GM04503 (cell line): ENCODE measurements around the gene POC1B.

Experiments
- DNase-seq: peaks from one replicate; pipeline ENCODE4 v3.0.0-alpha.2; 2012; ENCODE audit warnings: low read depth

POC1B gene

GRCh38 chr12:89497005-89497404, 28.8 kb downstream of the POC1B start:
- DNase-seq: no peak

DNA sequence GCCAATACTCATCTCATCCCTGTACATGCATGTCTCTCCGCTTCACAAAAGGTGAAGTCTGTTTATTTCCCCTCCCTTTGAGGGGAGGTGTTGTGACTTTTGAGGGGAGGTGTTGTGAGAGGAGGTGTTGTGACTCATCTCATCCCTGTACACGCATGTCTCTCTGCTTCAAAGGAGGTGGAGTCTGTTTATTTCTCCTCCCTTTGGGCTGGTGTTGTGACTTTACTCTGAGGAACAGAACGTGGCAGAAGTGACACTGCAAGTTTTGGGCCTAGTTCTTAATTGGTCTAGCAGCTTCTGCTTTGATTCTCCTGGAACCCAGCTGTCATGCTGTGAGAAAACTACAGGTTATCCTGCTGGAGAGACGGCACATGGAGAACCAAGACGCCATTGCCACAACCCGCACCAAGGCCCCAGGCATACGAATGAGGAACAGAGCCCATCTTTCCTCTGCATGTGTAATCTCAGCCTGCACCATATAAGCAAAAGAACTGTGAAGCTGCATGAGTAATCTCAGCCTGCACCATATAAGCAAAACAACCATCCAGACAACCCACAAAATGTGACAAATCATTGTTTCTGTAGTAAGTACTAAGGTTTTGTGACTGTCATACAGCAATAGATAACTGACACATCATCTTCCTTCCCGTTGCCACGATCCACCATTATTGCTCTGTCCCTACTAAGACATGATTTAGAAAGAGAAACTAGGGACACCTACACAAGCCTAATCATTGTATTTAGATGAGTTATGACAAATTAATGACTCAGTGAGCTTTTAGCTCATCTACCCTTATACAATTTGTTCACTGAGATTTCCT, 31.2 kb downstream of the POC1B start:
- peak; percentile 16 for DNase-seq

DNA sequence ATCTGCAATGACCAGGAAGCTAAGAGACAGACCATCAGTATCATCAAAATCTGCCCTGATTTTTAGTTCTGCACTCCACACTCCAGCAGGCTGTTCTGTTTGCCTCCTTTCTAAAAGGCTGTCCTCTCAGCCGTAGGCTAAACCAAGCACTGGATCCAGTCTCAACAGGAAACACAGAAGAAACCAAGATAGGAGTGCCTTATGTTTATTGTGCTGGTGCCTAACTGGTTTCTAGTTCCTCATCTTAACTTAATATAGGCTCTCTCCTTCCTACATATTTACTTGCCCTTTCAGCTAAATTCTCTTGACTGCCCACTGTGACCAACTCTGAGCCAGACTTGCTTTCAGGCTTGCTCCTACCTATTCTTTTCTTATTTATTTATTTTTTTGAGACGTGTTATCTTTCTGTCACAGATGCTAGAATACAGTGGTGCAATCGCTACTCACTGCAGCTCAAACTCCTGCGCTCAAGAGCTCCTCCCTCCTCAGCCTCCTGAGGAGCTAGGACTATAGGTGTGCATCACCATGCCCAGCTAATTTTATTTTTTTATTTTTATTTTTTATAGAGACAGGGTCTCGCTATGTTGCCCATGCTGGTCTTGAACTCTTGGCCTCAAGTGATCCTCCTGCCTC, 32.1 kb downstream of the POC1B start:
- DNase-seq: no peak

GRCh38 chr12:89492883-89493282, 33.0 kb downstream of the POC1B start:
- DNase-seq: no peak

DNA sequence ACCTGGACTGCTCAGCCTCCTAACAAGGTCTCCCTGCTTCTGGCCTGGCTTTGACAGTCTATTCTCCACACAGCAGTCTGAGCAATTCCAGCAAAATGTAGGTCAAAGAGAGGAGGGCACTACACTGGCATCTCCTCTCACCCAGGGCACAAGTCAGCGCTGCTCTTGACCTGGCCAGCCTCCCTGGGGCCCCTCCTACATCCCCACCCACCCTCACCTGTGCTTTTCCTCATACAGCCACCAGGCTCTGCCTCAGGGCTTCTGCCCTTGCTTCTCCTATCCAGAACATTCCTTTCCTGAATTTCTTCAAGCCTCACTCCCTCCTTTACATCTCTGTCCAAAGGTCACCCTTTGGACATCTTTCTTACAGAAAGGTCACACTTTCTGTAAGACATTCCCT, 34.9 kb downstream of the POC1B start:
- no peak for DNase-seq

DNA sequence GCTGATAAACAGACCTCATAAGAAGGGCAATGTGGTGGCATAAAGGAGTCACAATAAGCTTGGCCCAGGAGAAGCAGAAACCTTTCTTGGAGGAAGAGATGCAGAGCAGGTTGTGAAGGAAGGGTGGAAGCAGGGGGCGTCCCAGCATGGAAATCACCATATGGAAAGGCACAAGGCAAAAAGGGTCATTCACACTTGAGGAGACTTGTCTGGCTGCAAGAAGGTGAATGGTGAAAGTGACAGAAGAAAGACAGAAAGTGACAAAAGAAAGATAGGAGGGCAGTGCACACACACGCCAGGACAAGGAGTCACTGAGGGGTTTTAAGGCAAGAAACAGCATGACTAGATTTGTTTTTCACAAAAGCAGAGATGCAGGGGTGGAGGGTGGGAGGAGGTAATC, 39.6 kb downstream of the POC1B start:
- DNase-seq: no peak

DNA sequence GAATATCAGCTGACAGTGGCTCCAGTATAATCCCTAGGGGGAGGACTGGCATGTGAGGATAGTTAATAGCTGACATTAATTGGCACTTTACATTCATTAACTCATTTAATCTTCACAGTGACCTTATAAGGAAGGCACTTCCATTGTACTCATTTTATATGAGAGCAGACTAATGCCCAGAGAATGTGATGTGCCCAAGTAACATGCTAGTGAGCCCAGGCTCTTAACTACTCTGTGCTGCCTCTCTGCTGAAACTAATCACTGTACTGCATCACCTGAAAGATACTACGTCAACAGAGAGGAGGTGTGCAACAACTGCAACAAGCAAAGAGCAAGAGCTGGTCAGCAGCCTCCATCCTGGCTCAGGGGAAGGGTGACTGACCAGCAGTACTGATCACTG, 41.4 kb downstream of the POC1B start:
- no peak for DNase-seq

DNA sequence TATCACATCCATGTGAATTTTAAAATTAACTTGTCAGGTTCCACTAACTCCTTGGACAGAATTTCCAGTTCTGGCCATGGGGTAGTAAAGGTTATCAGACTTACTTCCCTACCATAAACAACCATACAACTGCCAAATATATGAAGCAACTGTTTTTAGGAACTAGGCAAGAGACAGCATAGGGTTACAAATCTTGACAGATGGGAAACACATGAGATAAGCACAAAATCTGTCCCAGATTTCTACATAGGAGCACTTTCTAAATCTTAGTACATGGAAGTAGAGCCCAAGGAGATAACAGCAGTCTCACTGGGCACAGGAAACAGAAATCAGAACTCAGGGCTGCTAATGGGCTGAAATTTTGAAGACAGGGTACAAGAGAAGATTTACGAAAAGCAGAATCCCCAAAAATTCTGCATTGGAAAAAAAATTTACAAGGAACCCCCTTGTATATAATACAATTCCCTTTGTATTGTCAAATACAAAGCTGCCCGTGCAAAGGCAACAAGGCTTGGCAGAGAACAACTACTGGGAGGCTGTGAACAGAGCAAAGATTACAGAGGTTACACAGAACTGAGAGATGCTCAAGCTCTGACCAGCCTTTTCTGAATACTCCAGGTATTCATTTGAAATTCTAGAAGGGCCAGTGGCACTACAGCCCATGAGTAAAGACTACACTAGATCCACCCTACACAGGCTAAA, 44.5 kb downstream of the POC1B start:
- no peak for DNase-seq

GRCh38 chr12:89479982-89480381, 45.9 kb downstream of the POC1B start:
- no peak for DNase-seq

DNA sequence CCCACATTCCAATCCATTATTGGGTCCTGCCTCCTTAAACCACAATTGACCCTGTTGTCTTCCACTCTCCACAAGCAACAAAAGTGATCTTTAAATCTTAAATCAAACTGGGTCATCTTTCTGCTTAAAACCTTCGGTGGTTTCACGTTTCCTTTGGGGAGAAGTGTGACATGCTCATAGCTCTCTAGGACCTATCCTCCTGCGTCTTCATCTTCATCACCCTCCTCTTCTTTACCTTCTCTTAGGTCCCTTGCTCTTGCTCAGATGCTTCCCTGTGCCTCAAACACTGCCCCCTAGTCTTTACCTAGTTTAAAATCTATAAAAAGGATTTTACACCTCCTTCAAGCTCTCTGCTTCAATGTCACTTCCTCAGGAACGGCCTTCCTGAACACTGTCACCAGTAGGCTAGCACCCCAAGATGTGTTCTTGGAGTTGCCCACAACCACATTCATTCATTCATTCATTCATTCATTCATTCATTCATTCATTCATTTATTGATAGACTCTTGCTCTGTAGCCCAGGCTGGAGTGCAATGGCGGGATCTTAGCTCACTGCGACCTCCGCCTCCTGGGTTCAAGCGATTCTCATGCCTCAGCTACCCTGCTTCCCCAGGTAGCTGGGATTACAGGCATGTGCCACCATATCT, 48.1 kb downstream of the POC1B start:
- DNase-seq: no peak

GRCh38 chr12:89476904-89477595, 48.8 kb downstream of the POC1B start:
- no peak for DNase-seq

- DNase-seq: no peak
These were observed 49.6 kb downstream of the POC1B start for GRCh38 chr12:89476232-89476631.

DNA sequence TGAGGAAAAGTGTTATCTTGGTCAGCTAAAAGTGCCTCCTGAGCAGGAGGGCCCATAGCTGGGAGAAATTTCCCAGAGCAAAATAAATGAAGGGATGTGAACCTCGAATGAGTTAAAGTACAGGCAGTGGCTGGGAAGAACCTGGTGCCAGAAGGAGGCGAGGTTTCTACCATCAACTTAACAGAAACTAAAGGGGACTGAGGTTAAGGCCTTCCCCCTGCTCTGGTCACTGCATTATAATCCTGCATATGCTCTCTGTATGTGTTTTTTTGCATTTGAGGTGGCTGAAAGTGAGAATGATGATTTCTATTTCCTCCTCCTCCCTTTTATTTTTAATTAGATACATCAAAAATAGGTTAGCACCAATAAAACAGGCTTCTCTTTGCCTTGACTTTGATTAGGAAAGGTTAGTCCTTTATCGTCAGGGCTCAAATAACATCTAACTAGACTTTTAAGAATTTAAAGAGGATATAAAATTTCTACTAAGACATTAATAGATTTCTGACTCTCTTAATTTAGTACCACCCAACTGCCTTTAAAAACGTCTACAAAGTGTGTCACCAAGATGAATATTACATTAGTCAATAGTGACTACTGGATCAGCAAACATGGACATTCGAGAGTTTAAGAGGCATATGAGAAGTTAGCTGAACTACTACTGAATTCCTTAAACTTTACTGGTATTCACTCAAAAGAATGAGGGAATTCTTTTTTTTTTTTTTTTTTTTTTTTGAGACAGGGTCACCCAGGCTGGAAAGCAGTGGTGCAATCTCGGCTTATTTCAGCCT, 50.5 kb downstream of the POC1B start:
- DNase-seq: no peak

GRCh38 chr12:89474615-89475014, 51.2 kb downstream of the POC1B start:
- DNase-seq: no peak

GRCh38 chr12:89472508-89472907, 53.3 kb downstream of the POC1B start:
- no peak for DNase-seq

DNA sequence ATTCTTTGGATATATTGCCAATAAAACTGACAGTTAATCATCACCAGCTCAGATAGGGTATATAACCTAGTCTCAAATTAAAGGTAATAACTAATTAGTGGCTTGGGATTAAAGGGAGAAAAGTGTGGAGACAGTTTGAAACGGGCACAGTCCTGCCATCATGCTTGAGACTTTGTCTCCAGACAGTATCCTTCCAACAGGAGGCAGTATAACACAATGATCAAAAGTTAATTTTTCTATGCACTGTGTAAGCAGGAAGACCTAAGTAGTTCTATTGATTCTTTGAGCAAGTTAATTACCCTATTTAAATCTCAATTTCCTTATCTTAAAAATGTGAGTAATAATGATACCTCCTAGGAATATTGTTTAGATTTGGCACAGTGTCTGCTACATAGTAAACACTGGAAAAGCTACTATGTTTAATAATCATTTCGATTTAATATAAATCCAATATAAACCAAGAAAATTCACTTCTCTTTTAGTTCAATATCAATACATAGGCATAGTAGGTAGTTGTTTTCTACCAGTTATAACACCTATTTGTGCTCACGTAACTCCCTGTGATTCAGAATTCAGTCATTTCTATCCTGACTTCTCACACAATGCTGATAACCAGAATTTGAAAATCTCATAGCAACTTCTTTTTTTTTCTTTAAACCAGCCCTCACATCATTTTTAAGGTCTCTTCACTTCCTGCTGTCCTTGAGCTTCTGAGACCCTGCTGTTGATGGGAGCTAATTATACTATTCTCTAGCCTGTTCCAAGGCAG, 54.9 kb downstream of the POC1B start:
- DNase-seq: no peak

DNA sequence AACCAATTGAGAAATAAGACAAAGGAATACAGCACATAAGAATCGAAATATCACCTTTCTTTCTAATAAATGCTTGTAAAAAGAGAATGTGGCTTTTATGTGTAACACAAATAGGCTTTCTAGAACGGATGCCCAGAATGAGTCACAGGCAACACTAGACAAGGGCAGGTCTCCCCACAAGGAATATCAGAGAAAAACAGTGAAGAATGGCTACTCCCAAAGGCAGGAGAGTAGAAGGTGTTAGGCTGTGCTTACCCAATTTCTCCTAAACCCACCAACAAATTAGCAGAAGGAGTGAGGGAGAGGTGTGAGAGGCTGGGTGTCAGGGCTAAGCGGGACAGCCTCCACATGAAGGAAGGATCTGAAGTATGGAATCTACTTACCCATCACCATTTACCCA, 56.5 kb downstream of the POC1B start:
- DNase-seq: no peak

GRCh38 chr12:89468648-89469326, 57.1 kb downstream of the POC1B start:
- DNase-seq: no peak

GRCh38 chr12:89468017-89468416, 57.8 kb downstream of the POC1B start:
- DNase-seq: no peak
